Superior temporal gyrus (tissue), 1 donor: ENCODE results near the gene DGKD.

Experiments
- DNase-seq: peaks from one replicate; pipeline ENCODE4 v3.0.0-alpha.2; 2016; ENCODE audit errors: extremely low spot score

DGKD gene

DNA sequence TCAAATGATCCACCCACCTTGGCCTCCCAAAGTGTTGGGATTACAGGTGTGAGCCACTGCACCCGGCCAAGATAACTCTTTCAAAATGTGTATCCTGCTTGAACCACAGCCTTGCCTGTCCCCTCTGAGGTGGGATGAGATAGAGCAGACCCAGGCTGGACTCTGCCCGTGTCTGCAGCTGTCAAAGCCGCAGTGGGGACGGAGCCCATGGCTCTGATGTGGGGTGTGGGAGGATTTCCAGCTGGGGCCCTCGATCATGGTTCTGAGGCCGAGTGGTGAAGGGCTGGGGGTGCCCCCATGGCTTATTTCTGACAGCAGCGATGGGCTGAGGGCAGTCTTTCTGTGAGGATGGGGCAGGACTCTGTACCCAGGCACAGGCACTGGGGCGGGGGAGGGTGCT, 104.5 kb downstream of the DGKD start:
- no peak for DNase-seq

DNA sequence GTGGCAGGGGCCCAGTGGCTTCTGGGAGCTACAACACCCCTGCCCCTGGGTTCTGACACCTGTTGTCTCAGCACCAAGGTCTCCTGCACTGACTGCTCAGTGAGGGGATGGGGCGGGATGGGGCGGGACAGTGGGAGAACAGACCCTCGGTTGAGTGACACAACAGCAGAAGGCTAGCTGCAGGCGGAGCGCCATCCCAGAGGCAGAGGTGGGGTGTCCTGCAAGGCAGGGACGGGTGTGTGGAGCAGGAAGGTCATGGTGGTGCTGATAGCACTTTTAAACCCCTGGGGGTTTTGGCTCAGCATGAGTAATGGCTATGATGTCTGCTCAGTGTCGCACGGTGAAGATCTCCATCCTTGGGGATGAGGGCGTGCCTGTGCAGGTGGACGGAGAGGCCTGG, 105.1 kb downstream of the DGKD start:
- DNase-seq: no peak

DNA sequence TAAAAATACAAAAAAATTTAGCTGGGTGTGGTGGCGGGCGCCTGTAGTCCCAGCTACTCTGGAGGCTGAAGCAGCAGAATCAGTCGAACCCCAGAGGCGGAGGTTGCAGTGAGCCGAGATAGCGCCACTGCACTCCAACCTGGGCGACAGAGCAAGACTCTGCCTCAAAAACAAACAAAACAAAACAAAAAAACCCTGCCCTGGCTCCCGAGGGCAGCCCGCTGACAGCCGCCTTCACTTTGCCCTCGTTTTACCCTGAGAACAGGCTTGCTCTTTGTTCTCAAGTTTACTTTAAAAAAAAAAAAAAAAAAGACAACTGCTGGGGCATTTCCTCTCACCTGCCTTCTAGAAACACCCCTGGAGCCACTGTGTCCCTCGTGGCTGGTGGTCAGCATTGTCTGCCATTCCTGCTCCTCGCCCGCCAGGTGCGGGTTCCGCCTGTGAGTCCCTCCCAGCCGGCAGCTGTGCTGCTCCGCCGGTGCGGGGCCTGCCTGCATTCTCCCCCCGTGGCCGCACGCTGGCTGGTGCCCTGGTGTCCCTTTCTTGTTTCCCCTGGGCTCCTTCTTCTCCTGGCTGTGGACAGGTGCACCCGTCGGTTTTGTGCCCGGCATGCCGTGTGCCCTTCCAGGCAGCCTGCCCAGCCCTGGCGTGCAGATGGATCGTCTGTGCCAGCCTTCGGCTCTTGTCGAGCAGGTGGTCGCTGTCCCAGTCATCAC, 106.6 kb downstream of the DGKD start:
- no peak for DNase-seq

GRCh38 chr2:233461481-233461891, 107.2 kb downstream of the DGKD start:
- no peak for DNase-seq

- DNase-seq: no peak
These were observed 108.0 kb downstream of the DGKD start for GRCh38 chr2:233462202-233462785.

GRCh38 chr2:233462826-233463470, 108.7 kb downstream of the DGKD start:
- DNase-seq: no peak

- DNase-seq: no peak
These were observed 109.3 kb downstream of the DGKD start for GRCh38 chr2:233463586-233463985.

DNA sequence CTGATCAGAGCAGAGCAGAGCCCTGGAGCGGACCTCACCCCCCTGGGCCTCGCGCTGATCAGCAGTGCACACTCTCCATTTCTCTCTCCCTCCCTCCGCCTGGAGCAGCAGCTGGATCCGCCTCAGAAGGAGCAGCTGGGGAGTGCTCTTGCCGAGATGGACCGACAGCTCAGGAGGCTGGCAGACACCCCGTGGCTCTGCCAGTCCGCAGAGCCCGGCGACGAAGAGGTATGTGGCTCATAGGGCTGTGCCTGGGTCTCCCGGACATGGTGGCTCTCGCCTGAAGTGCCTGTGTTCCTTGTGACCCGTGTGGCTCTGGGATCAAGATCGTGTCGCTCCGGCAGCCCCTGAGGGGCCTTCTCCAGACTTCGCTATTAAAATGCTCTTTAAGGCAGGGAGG, 109.8 kb downstream of the DGKD start:
- DNase-seq: no peak

GRCh38 chr2:233464531-233465240, 110.4 kb downstream of the DGKD start:
- DNase-seq: no peak

GRCh38 chr2:233466991-233467603, 112.8 kb downstream of the DGKD start:
- DNase-seq: peak; percentile 80

DNA sequence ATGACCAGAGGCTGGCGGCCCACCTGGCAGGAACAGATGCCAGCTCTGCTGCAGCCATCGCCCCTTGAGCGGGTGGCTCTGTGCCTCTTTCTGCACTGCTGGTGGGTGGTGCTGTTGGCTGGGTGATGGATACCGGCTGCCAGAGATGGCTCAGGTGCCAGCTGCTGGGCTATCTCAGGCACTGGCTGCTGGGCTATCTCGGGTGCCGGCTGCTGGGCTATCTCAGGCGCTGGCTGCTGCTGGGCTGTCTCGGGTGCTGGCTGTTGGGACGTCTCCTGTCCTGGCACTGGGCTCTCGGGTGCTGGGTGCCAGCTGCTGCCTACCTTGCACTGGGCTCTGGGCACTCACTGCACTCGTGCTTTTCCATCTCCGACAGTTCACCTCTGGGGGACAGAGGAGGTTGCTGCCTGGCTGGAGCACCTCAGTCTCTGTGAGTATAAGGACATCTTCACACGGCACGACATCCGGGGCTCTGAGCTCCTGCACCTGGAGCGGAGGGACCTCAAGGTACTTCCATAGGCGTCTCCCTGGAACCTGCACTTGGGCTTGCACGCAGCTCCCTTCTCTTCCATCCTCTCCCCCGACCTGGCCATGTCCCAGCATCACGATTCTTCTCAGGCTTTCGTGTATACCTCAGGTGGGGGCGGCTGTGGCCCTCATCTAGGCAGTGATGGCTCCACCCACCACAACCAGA, 113.9 kb downstream of the DGKD start:
- DNase-seq: no peak

DNA sequence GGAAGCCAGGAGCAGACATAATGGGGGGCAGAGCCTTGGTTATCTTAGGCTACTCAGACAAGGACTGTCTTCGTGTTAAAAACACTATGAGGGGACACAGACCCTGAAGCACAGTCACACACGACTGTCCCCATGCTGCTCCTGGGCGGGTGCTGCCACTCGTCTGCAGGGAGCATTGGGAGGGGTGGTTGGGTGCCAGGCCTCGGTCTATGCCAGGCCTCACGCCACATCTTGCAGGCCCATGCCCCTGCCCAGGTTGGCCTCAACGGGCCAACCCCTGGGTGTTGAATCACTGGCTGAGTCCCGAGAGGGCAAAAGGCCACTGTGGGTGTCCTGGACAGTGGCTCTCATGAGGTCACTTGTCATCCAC, 114.4 kb downstream of the DGKD start:
- no peak for DNase-seq

- no peak for DNase-seq
These were observed 115.1 kb downstream of the DGKD start for GRCh38 chr2:233469261-233470010.

DNA sequence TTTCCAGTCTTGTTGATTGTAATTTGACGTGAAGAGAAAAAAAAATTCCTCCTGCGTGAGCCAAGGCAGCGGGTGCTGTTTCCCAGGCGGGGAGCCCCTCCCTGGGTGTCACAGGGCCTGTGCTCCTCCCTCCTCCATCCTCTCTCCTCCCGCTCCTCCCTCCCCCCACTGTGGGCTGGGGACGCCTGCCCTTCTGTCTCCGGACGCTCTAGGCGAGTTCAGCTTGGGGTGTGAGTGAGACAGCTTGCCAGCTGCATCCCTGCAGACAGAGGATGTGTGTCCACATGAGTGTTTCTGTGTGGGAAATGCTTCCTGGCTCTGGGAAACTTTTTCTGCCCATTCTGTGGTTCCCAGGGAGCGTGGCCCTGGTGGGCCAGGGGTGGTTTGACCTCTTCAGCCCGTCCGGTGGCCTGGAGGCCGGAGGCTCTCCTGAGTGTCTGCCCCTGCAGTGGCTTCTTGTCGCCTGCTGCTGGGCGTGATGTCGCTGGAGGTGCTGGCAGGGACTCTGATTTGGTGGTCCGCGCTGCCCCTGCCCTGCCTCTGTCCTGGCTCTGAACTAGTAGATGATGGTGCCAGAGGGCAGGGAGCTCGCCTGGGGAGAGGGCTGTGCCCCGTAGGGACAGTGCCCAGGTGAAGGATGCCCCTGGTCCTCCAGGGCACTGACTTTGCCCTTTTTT, 115.9 kb downstream of the DGKD start:
- DNase-seq: peak; percentile 90

DNA sequence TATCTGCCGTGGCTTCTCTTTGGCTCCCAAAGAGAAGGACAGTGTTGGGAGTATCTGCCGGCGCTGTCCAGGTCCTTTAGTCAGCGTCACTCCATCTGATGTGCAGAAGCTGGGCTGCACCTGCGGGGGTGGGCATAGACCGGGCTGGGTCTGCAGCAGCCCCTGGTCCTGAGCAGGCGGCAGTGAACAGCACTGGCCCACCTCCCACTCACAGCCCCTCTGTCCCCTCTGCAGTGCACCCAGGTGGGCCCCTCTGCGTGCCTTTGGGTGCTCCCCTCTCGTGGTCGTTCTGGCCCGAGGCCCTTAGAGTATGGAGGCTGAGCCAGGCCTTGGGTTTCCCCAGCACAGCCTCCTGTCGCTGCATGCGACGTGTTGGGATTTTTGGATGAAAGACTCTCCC, 116.5 kb downstream of the DGKD start:
- no peak for DNase-seq

- DNase-seq: no peak
These were observed 117.2 kb downstream of the DGKD start for GRCh38 chr2:233471291-233472035.

GRCh38 chr2:233473386-233473791, 119.1 kb downstream of the DGKD start:
- DNase-seq: no peak

- DNase-seq: no peak
These were observed 119.6 kb downstream of the DGKD start for GRCh38 chr2:233473878-233474277.

DNA sequence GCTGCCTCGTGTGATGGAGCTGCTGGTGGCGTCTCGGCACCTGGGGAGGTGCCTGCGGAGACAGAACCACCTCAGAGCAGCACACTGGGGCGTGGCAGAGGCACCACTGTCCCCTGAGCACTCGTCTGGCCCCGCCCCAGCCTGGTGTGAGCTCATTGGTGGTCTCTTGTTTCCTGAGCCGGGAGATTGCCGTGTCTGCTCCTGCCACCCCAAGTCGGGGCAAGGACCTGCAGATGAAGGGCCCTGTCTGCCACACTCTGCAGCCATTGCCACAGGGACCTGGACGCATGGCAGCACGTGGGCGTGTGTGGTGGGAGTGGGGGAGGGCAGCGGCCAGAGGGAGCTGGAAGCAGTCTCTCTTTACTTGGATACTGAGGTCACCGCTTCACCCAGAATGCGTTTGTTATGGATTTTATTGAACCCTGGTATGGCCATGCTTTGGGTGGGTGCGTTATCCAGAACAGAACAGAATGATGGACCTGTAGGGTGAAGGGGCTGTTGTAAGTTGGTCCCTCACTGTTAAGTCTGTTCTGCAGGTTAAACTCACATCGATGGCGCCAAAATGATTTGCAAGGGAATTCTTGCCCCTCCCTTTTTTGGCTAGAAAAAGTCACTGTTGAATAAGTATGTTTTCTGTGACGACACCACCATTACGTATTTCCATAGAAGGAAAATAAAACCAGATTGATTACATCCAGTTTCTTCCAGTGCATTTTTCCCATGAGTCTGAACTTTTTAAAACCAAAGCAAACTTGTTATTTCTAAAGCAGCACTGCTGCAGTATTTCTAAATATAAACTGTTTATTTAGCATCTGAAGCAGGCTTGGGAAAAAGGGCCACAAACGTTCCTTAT, 120.2 kb downstream of the DGKD start:
- no peak for DNase-seq
